ENCODE results near the gene MGAT2. TPM values are rescaled to one million over a fixed set of nuclear protein-coding genes. Genes with fewer than 3 reads are reported as not detected.
A peak's percentile ranks its signal among the peaks of the same experiment; 100 is the strongest.

MGAT2 gene
- total and polyA plus RNA-seq, 2 donors (not counting 1 experiment from before 2014, with no cell fraction given): 55.7 to 60.4 TPM

DNA sequence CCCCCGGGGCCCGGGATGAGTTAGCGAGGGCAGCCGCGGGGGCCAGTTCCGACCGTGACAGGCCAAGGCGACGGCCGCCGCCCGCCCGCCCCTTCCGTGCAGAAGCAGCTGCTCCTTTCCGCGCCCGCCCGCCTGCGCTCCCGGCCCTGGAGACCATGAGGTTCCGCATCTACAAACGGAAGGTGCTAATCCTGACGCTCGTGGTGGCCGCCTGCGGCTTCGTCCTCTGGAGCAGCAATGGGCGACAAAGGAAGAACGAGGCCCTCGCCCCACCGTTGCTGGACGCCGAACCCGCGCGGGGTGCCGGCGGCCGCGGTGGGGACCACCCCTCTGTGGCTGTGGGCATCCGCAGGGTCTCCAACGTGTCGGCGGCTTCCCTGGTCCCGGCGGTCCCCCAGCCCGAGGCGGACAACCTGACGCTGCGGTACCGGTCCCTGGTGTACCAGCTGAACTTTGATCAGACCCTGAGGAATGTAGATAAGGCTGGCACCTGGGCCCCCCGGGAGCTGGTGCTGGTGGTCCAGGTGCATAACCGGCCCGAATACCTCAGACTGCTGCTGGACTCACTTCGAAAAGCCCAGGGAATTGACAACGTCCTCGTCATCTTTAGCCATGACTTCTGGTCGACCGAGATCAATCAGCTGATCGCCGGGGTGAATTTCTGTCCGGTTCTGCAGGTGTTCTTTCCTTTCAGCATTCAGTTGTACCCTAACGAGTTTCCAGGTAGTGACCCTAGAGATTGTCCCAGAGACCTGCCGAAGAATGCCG is 699 bp downstream of the MGAT2 start:
- Histone ChIP-seq H3K36me3 (ENCODE audit: control insufficient read depth, insufficient read depth, low read length) (peaks cover 6% of the 10 kb centered on the region), H3K27ac (ENCODE audit: insufficient read depth, low read length) (peak overlapping the region; percentile 98), H3K9me3 (ENCODE audit: control insufficient read depth, insufficient read depth, low read depth, low read length) (no peaks in the 10 kb centered on the region), H3K4me2 (ENCODE audit: extremely low read depth, insufficient read depth, low read length) (peak overlapping the region; percentile 80), H3K79me2 (ENCODE audit: control insufficient read depth, insufficient read depth, low read length) (peaks cover 64% of the 10 kb centered on the region), H3K9ac (ENCODE audit: insufficient read depth, low read length) (peak overlapping the region; percentile 89), H2AFZ (ENCODE audit: low read length) (peak overlapping the region; percentile 86), H3K4me1 (ENCODE audit: control insufficient read depth, extremely low read depth, insufficient read depth, low read length) (peaks cover 12% of the 10 kb centered on the region), H3K4me3 (replicated peaks in 1 of 4; ENCODE audit: control extremely low read depth in 1 of 4, insufficient read depth in 1 of 4, low read depth in 3 of 4, low read length in 4 of 4) (peak overlapping the region; percentile 84 to 98 (median 95)), H3K27me3 (ENCODE audit: control insufficient read depth, insufficient read depth, low read length) (no peaks in the 10 kb centered on the region), H4K20me1 (ENCODE audit: control insufficient read depth, extremely low read depth, insufficient read depth, low read length) (no peaks in the 10 kb centered on the region)
- DNase-seq (ENCODE audit: low read depth in 2 of 2): peak; percentile 59 to 68
- no peak for TF ChIP-seq EZH2 (IDR thresholded peaks at IDR 0.05; ENCODE audit: low read length, missing control alignments)
- TF ChIP-seq CTCF (conservative IDR thresholded peaks at IDR 0.05 in 1 of 2, IDR thresholded peaks at IDR 0.05 in 1 of 2; ENCODE audit: low read depth in 1 of 2, low read length in 2 of 2): no peak

DNA sequence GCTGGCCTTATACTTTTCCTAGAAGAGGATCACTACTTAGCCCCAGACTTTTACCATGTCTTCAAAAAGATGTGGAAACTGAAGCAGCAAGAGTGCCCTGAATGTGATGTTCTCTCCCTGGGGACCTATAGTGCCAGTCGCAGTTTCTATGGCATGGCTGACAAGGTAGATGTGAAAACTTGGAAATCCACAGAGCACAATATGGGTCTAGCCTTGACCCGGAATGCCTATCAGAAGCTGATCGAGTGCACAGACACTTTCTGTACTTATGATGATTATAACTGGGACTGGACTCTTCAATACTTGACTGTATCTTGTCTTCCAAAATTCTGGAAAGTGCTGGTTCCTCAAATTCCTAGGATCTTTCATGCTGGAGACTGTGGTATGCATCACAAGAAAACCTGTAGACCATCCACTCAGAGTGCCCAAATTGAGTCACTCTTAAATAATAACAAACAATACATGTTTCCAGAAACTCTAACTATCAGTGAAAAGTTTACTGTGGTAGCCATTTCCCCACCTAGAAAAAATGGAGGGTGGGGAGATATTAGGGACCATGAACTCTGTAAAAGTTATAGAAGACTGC is 1.5 kb downstream of the MGAT2 start:
- Histone ChIP-seq H3K4me1 (ENCODE audit: control insufficient read depth, extremely low read depth, insufficient read depth, low read length) (peaks cover 8% of the 10 kb centered on the region), H3K9ac (ENCODE audit: insufficient read depth, low read length) (no peak overlapping the region), H3K36me3 (ENCODE audit: control insufficient read depth, insufficient read depth, low read length) (peaks cover 6% of the 10 kb centered on the region), H3K79me2 (ENCODE audit: control insufficient read depth, insufficient read depth, low read length) (peaks cover 64% of the 10 kb centered on the region), H3K4me2 (ENCODE audit: extremely low read depth, insufficient read depth, low read length) (peak overlapping the region; percentile 80), H2AFZ (ENCODE audit: low read length) (no peak overlapping the region), H3K27me3 (ENCODE audit: control insufficient read depth, insufficient read depth, low read length) (no peaks in the 10 kb centered on the region), H3K9me3 (ENCODE audit: control insufficient read depth, insufficient read depth, low read depth, low read length) (no peaks in the 10 kb centered on the region), H4K20me1 (ENCODE audit: control insufficient read depth, extremely low read depth, insufficient read depth, low read length) (no peaks in the 10 kb centered on the region), H3K4me3 (replicated peaks in 1 of 4; ENCODE audit: control extremely low read depth in 1 of 4, insufficient read depth in 1 of 4, low read depth in 3 of 4, low read length in 4 of 4) (peak overlapping the region; percentile 84 to 98 (median 95)), H3K27ac (ENCODE audit: insufficient read depth, low read length) (no peak overlapping the region)
- TF ChIP-seq EZH2 (IDR thresholded peaks at IDR 0.05; ENCODE audit: low read length, missing control alignments) (no peak), CTCF (conservative IDR thresholded peaks at IDR 0.05 in 1 of 2, IDR thresholded peaks at IDR 0.05 in 1 of 2; ENCODE audit: low read depth in 1 of 2, low read length in 2 of 2) (no peak)
- DNase-seq (ENCODE audit: low read depth in 2 of 2): no peak

DNA sequence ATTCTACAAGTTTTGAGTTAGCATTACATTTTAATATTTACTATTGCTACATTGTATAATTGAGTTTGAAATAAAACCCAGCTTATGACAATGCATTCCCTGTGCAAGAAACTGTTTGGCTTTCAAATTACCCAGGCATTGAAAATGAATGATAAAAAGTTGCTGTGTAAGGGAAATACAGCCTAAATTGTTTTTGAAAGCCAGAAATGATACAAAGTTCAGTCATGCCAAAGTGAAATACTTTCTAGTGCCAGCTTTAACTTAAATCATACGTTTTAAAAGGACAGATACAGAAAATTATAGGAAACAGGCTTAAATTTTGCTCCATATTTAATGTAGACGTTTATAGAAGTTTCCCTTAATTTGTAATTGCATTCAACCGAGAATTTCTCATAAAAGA is 2.8 kb downstream of the MGAT2 start:
- Histone ChIP-seq H3K9ac (ENCODE audit: insufficient read depth, low read length) (no peak overlapping the region), H3K79me2 (ENCODE audit: control insufficient read depth, insufficient read depth, low read length) (peaks cover 59% of the 10 kb centered on the region), H4K20me1 (ENCODE audit: control insufficient read depth, extremely low read depth, insufficient read depth, low read length) (no peaks in the 10 kb centered on the region), H3K4me2 (ENCODE audit: extremely low read depth, insufficient read depth, low read length) (peak overlapping the region; percentile 80), H3K27ac (ENCODE audit: insufficient read depth, low read length) (no peak overlapping the region), H3K36me3 (ENCODE audit: control insufficient read depth, insufficient read depth, low read length) (peaks cover 2% of the 10 kb centered on the region), H3K4me1 (ENCODE audit: control insufficient read depth, extremely low read depth, insufficient read depth, low read length) (peaks cover 4% of the 10 kb centered on the region), H2AFZ (ENCODE audit: low read length) (no peak overlapping the region), H3K9me3 (ENCODE audit: control insufficient read depth, insufficient read depth, low read depth, low read length) (no peaks in the 10 kb centered on the region), H3K4me3 (replicated peaks in 1 of 4; ENCODE audit: control extremely low read depth in 1 of 4, insufficient read depth in 1 of 4, low read depth in 3 of 4, low read length in 4 of 4) (peak overlapping the region; percentile 84 to 98 (median 95)), H3K27me3 (ENCODE audit: control insufficient read depth, insufficient read depth, low read length) (no peaks in the 10 kb centered on the region)
- TF ChIP-seq CTCF (conservative IDR thresholded peaks at IDR 0.05 in 1 of 2, IDR thresholded peaks at IDR 0.05 in 1 of 2; ENCODE audit: low read depth in 1 of 2, low read length in 2 of 2) (no peak), EZH2 (IDR thresholded peaks at IDR 0.05; ENCODE audit: low read length, missing control alignments) (no peak)
- no peak for DNase-seq (ENCODE audit: low read depth in 2 of 2)

Measured in fibroblast of lung (primary cell).